Nephron (organoid): ENCODE measurements around the gene SLC25A45.
A peak's percentile ranks its signal among the peaks of the same experiment; 100 is the strongest.

Experiments used
- H3K27ac Mint-ChIP-seq, 3 experiments: 2 replicates each; pipeline ENCODE4 v1.8.0; 2020; ENCODE audit warnings: mixed read lengths in 3 of 3, mild to moderate bottlenecking in 2 of 3, moderate library complexity in 1 of 3
- H3K27me3 Mint-ChIP-seq: 2 replicates; pipeline ENCODE4 v1.8.0; 2021; ENCODE audit warnings: low read depth, mild to moderate bottlenecking, moderate library complexity, mixed read lengths
- H3K36me3 Mint-ChIP-seq: 2 replicates; pipeline ENCODE4 v1.8.0; 2020; ENCODE audit warnings: low read depth, mixed read lengths
- H3K4me1 Mint-ChIP-seq: 2 replicates; pipeline ENCODE4 v1.8.0; 2020; ENCODE audit warnings: mixed read lengths
- H3K4me3 Mint-ChIP-seq, 3 experiments: 2 replicates each; pipeline ENCODE4 v1.8.0; 2020; ENCODE audit warnings: mild to moderate bottlenecking in 3 of 3, mixed read lengths in 3 of 3, moderate library complexity in 2 of 3
- H3K9me3 Mint-ChIP-seq: 2 replicates; pipeline ENCODE4 v1.8.0; 2020; ENCODE audit warnings: mixed read lengths
- TF ChIP-seq, protein P1 (sequence below), 3 experiments: fragments of 200-600 bp; sonication (generic); IDR thresholded peaks; one replicate each; pipeline ENCODE4 v1.5.0; 2021; ENCODE audit warnings: antibody characterized with exemption in 3 of 3; ENCODE audit not compliant: unreplicated experiment in 3 of 3

The SLC25A45 gene

DNA sequence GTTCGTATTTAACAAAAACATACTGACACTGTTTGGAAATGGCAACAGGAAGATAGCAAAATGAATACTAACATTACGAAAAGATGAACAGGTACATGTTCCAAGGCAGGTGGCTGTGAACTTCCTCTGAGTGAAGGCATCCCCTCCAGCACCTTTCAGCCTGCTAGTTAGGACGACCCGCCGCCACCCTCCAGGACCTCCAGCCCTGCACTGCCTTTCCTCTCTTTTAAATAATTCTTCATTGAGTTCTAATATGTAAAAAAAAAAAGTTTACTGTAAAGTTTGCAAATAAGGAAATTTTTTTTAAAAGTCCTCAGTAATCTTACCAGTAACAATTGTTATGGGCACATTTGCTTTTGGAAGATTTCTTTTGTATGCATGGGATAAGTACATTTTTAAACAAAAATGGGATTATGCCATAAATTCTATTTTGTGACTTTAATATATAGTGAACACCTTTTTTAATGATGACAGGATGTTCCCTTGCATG is 46.2 kb upstream of the SLC25A45 start:
- Mint-ChIP-seq H3K4me3 (peak overlapping the region; percentile 91 to 99 (median 92)), H3K9me3 (no peaks in the 10 kb centered on the region), H3K27me3 (no peaks in the 10 kb centered on the region), H3K4me1 (peaks cover 69% of the 10 kb centered on the region), H3K36me3 (peaks cover 39% of the 10 kb centered on the region), H3K27ac (peak overlapping the region; percentile 38 to 73 (median 71))
- TF ChIP-seq, protein P1, sequence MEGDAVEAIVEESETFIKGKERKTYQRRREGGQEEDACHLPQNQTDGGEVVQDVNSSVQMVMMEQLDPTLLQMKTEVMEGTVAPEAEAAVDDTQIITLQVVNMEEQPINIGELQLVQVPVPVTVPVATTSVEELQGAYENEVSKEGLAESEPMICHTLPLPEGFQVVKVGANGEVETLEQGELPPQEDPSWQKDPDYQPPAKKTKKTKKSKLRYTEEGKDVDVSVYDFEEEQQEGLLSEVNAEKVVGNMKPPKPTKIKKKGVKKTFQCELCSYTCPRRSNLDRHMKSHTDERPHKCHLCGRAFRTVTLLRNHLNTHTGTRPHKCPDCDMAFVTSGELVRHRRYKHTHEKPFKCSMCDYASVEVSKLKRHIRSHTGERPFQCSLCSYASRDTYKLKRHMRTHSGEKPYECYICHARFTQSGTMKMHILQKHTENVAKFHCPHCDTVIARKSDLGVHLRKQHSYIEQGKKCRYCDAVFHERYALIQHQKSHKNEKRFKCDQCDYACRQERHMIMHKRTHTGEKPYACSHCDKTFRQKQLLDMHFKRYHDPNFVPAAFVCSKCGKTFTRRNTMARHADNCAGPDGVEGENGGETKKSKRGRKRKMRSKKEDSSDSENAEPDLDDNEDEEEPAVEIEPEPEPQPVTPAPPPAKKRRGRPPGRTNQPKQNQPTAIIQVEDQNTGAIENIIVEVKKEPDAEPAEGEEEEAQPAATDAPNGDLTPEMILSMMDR (IDR thresholded peaks at IDR 0.05; ENCODE audit: unreplicated experiment in 3 of 3) = no peak

DNA sequence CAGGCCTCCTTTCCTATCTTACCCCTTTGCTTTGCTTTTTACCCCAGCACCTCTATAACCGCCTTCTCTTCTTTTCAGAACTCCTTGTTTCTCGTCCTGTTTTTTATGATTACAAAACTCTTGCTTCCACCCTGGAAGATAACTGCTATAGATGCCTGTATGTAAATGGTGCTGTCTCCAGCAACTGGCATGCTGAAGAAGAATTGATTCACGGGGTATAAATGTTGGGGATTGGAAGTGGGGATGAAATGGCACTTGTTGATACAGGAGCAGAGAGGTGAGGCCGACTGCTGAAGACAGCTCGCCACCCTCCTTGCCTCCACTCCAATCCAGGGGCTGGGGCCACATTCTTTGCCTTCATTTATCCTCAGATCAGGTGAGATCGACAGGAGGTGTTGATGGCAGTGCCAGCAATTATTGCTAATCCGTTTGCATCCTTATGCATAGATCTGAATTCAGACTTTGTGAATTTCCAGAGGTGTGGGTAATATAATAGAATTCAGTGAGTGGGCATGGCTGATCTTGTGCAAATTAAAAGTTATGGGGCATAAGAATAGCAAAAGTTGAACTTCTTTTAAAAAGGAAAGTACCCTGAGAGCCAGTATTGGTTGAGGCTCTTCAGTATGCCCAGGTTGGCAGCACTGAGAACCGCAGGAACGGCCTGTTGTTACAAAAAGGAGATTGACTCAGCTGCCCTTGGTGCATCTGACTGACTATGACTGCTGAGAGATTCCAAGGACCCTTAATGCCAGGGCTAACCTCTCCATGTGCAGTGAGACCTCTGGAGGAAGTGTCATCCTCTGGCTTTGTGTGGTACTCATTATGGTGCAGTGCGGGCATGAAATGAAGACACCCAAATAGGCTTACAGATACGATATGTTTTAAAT is 45.5 kb upstream of the SLC25A45 start:
- TF ChIP-seq, protein P1 (IDR thresholded peaks at IDR 0.05; ENCODE audit: unreplicated experiment in 3 of 3) = no peak
- Mint-ChIP-seq H3K4me3 (peak overlapping the region; percentile 91 to 99 (median 92)), H3K27ac (peak overlapping the region; percentile 38 to 73 (median 71)), H3K36me3 (peaks cover 36% of the 10 kb centered on the region), H3K9me3 (no peaks in the 10 kb centered on the region), H3K4me1 (peaks cover 72% of the 10 kb centered on the region), H3K27me3 (no peaks in the 10 kb centered on the region)

DNA sequence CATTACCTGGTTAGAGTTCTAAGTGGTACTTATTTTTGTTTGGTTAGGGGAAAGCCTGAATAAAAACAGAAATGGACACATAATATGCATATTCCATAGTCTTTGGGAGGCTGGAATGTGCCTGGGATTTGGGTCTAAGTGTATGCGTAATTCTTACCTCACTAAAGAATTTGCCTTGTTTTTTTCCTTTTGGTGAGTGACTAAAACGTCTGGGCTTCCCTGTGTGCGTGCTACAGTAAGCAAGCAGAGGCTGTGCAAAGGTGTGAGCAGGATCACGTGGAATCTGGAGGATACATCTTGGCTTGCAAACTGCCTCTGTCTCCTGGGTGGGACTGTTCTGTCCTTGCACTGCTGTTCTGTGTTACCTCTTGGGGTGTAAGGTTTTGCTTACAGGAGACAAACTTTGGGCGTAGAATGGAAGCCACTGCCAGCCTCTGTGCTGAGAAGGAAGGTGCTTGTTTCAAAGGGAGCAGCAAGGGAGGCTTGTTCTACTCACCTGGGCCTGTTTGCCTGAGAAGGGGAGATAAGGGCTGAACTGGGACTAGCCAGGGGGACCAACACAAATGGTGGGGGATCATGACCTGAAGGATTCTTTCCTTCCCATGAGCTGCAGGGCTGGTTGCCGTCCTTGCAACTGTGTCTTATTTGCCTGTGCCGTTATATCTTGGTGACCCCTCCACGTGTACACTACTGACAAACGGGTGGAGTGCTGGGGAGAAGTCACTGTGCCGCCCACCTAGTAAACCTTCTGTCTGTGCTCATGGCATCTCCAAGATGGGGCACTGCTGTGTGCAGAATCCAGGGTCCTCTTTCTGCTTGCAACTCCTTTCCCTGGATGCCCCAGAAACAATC is 44.6 kb upstream of the SLC25A45 start:
- H3K36me3 Mint-ChIP-seq = peaks cover 34% of the 10 kb centered on the region
- TF ChIP-seq, protein P1 (IDR thresholded peaks at IDR 0.05; ENCODE audit: unreplicated experiment in 3 of 3) = no peak
- no peaks in the 10 kb centered on the region for H3K27me3 Mint-ChIP-seq
- H3K4me1 Mint-ChIP-seq = peaks cover 77% of the 10 kb centered on the region
- H3K9me3 Mint-ChIP-seq = no peaks in the 10 kb centered on the region
- peak overlapping the region; percentile 68 to 73 (median 71) for H3K27ac Mint-ChIP-seq
- peak overlapping the region; percentile 91 to 99 (median 92) for H3K4me3 Mint-ChIP-seq

- TF ChIP-seq, protein P1 (IDR thresholded peaks at IDR 0.05; ENCODE audit: unreplicated experiment in 3 of 3) = no peak
- Mint-ChIP-seq H3K4me1 (peaks cover 85% of the 10 kb centered on the region), H3K4me3 (peak overlapping the region; percentile 91 to 99 (median 92)), H3K27me3 (no peaks in the 10 kb centered on the region), H3K36me3 (peaks cover 34% of the 10 kb centered on the region), H3K9me3 (no peaks in the 10 kb centered on the region), H3K27ac (peak overlapping the region; percentile 68 to 73 (median 71))
Measured at GRCh38 chr11:65425971-65426838, 43.8 kb upstream of the SLC25A45 start.
